HCT116 (cell line): ENCODE measurements around the gene CALD1.

Source experiments
- CEBPB ChIP-seq: IDR thresholded peaks from 2 replicates; pipeline ENCODE4 v1.6.1; 2012; ENCODE audit warnings: low read depth
- POLR2AphosphoS5 ChIP-seq: IDR thresholded peaks from 2 replicates; pipeline ENCODE4 v1.6.1; 2011; ENCODE audit warnings: mild to moderate bottlenecking, low read depth, low read length, moderate library complexity
- SIN3A ChIP-seq: IDR thresholded peaks from 2 replicates; pipeline ENCODE4 v1.6.1; 2012; ENCODE audit warnings: low read depth
- TF ChIP-seq, protein P1 (sequence below), 3 experiments: fragments of 200-600 bp in 1 of 3; sonication (generic) in 1 of 3; IDR thresholded peaks in 2 of 3; conservative IDR thresholded peaks in 1 of 3; 2 replicates each; pipeline ENCODE4 v1.5.1; 2012 to 2017; ENCODE audit warnings: low read depth in 2 of 3, low read length in 2 of 3, antibody characterized with exemption in 1 of 3, borderline replicate concordance in 1 of 3, control low read depth in 1 of 3, mild to moderate bottlenecking in 1 of 3, mixed read lengths in 1 of 3, mixed run types in 1 of 3, moderate library complexity in 1 of 3; ENCODE audit not compliant: insufficient read depth in 1 of 3

DNA sequence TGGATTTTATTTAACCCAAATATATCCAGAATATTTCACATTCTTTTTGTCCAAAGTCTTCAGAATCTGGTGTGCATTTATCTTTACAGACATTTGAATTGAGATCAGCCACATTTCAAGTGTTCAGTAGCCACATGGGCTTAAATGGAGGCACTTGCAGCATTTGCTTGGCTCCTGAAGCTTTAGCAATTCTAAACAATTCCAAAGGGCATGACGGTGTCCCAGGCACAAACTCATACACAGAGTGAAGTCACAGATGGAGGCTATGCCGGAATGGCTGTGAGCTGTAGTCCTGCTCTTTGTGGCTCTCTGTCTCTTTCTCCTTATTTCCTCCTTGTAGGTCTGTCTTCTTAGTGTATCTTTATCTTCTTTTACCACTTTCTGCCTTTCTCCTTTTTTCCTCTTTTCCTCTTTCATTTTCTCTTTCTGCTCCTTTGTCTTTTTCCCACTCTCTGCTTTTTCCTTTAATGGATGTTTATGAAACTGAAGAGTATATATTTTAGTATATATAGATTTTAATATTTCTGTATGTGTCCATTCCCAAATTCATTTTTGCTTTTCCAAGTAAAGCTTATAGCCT lies 214.5 kb downstream of the CALD1 start:
- TF ChIP-seq, protein P1, sequence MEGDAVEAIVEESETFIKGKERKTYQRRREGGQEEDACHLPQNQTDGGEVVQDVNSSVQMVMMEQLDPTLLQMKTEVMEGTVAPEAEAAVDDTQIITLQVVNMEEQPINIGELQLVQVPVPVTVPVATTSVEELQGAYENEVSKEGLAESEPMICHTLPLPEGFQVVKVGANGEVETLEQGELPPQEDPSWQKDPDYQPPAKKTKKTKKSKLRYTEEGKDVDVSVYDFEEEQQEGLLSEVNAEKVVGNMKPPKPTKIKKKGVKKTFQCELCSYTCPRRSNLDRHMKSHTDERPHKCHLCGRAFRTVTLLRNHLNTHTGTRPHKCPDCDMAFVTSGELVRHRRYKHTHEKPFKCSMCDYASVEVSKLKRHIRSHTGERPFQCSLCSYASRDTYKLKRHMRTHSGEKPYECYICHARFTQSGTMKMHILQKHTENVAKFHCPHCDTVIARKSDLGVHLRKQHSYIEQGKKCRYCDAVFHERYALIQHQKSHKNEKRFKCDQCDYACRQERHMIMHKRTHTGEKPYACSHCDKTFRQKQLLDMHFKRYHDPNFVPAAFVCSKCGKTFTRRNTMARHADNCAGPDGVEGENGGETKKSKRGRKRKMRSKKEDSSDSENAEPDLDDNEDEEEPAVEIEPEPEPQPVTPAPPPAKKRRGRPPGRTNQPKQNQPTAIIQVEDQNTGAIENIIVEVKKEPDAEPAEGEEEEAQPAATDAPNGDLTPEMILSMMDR (IDR thresholded peaks at IDR 0.05 in 2 of 3, conservative IDR thresholded peaks at IDR 0.05 in 1 of 3; ENCODE audit: borderline replicate concordance in 1 of 3, insufficient read depth in 1 of 3, low read depth in 2 of 3, low read length in 2 of 3): no peak
- TF ChIP-seq POLR2AphosphoS5 (no peak), SIN3A (no peak), CEBPB (no peak)
